Neural cell (in vitro differentiated cells): ENCODE results near the gene CPT1A. TPM values are rescaled to one million over a fixed set of nuclear protein-coding genes. Genes with fewer than 3 reads are reported as not detected.
"Not testable (repeated sequence)": the region's sequence is repeated elsewhere in the genome, so short reads cannot be mapped to it uniquely, and the experiment has no call there.

Source experiments
- H2AFZ ChIP-seq: fragments of 200-600, 300-800 bp; sonication (generic), shearing (Covaris generic); 2 replicates; pipeline ENCODE4 v1.6.0; 2014; ENCODE audit warnings: low read depth, mild to moderate bottlenecking, antibody characterized with exemption, low read length, moderate library complexity
- H3F3A ChIP-seq: fragments of 200-600 bp; shearing (Covaris generic); 2 replicates; pipeline ENCODE4 v1.6.1; 2016; ENCODE audit warnings: mild to moderate bottlenecking, moderate library complexity, mixed read lengths, antibody characterized with exemption, low read length; ENCODE audit not compliant: insufficient read depth, poor library complexity, severe bottlenecking
- H3K27ac ChIP-seq: fragments of 200-600, 300-800 bp; sonication (generic), shearing (Covaris generic); 2 replicates; pipeline ENCODE4 v1.5.1; 2014; ENCODE audit warnings: mild to moderate bottlenecking, low read length, moderate library complexity
- H3K27me3 ChIP-seq: fragments of 300-800, 200-600 bp; sonication (generic), shearing (Covaris generic); 2 replicates; pipeline ENCODE4 v1.6.0; 2014; ENCODE audit warnings: mild to moderate bottlenecking, low read depth, low read length, moderate library complexity; ENCODE audit not compliant: insufficient read depth
- H3K36me3 ChIP-seq: fragments of 300-800, 200-600 bp; sonication (generic), shearing (Covaris generic); 2 replicates; pipeline ENCODE4 v1.5.1; 2014; ENCODE audit warnings: mild to moderate bottlenecking, antibody characterized with exemption, low read length, moderate library complexity; ENCODE audit not compliant: insufficient read depth
- H3K4me2 ChIP-seq: fragments of 300-800, 200-600 bp; sonication (generic), shearing (Covaris generic); 2 replicates; pipeline ENCODE4 v1.6.0; 2014; ENCODE audit warnings: mild to moderate bottlenecking, low read length
- H3K4me3 ChIP-seq: fragments of 300-800, 200-600 bp; sonication (generic), shearing (Covaris generic); 2 replicates; pipeline ENCODE4 v1.5.1; 2014; ENCODE audit warnings: mild to moderate bottlenecking, low read length, moderate library complexity
- H3K79me2 ChIP-seq: fragments of 200-600 bp; shearing (Covaris generic); replicated peaks from 2 replicates; pipeline ENCODE4 v1.6.0; 2014; ENCODE audit warnings: mild to moderate bottlenecking, low read length, moderate library complexity; ENCODE audit not compliant: insufficient read depth
- H3K9ac ChIP-seq: fragments of 300-800, 200-600 bp; sonication (generic), shearing (Covaris generic); 2 replicates; pipeline ENCODE4 v1.6.1; 2016; ENCODE audit warnings: mild to moderate bottlenecking, low read length, mixed read lengths
- H3K9me2 ChIP-seq: fragments of 200-600 bp; shearing (Covaris generic); 2 replicates; pipeline ENCODE4 v1.6.1; 2016; ENCODE audit warnings: mild to moderate bottlenecking, low read length, mixed read lengths; ENCODE audit not compliant: insufficient read depth
- H3K9me3 ChIP-seq: fragments of 200-600, 300-800 bp; sonication (generic), shearing (Covaris generic); 2 replicates; pipeline ENCODE4 v1.6.1; 2016; ENCODE audit warnings: mild to moderate bottlenecking, mixed run types, low read length, moderate library complexity, mixed read lengths
- H4K20me1 ChIP-seq: fragments of 200-600 bp; shearing (Covaris generic); 2 replicates; pipeline ENCODE4 v1.6.1; 2016; ENCODE audit warnings: mild to moderate bottlenecking, mixed run types; ENCODE audit not compliant: insufficient read depth
- CTCF ChIP-seq: fragments of 450-650 bp; IDR thresholded peaks from 2 replicates; pipeline ENCODE4 v1.5.1; 2014; ENCODE audit warnings: antibody characterized with exemption, mild to moderate bottlenecking, moderate library complexity; ENCODE audit not compliant: poor library complexity, severe bottlenecking
- EZH2 ChIP-seq: fragments of 200-600, 300-800 bp; shearing (Covaris generic), sonication (generic); IDR thresholded peaks from 2 replicates; pipeline ENCODE4 v1.6.1; 2014; ENCODE audit warnings: antibody characterized with exemption, low read length, borderline replicate concordance, mild to moderate bottlenecking; ENCODE audit not compliant: insufficient read depth, poor library complexity, severe bottlenecking
- POLR2AphosphoS5 ChIP-seq: IDR thresholded peaks from 2 replicates; pipeline ENCODE4 v1.6.1; 2012
- RAD21 ChIP-seq: fragments of 450-650 bp; conservative IDR thresholded peaks from 2 replicates; pipeline ENCODE4 v1.6.1; 2014; ENCODE audit warnings: antibody characterized with exemption, mild to moderate bottlenecking, moderate library complexity
- REST ChIP-seq: IDR thresholded peaks from 2 replicates; pipeline ENCODE4 v1.6.1; 2012; ENCODE audit warnings: borderline replicate concordance
- SMC3 ChIP-seq: fragments of 450-650 bp; conservative IDR thresholded peaks from 2 replicates; pipeline ENCODE4 v1.6.1; 2014; ENCODE audit warnings: antibody characterized with exemption, mild to moderate bottlenecking, moderate library complexity; ENCODE audit not compliant: poor library complexity
- TAF1 ChIP-seq: IDR thresholded peaks from 2 replicates; pipeline ENCODE4 v1.6.1; 2012; ENCODE audit warnings: low read depth
- polyA plus RNA-seq: library from polyadenylated mRNA; depleted of rRNA; stranded (reverse); fragments of >200 nt; gene quantifications from 2 replicates; pipeline ENCODE4 v1.2.3, GENCODE V29; 2014

CPT1A gene
- polyA plus RNA-seq, 1 donor from 2014 or later = 0.35 TPM

GRCh38 chr11:68889948-68890446, 48.3 kb upstream of the CPT1A start:
- Histone ChIP-seq H2AFZ (no peak overlapping the region), H3K4me3 (no peak overlapping the region), H3K79me2 (no peaks in the 10 kb centered on the region), H3K27me3 (no peaks in the 10 kb centered on the region), H3K27ac (no peak overlapping the region), H3K36me3 (no peaks in the 10 kb centered on the region), H3K9me2 (no peaks in the 10 kb centered on the region), H3K4me2 (no peak overlapping the region), H3K9me3 (no peaks in the 10 kb centered on the region), H3F3A (no peaks in the 10 kb centered on the region), H3K9ac (no peak overlapping the region), H4K20me1 (no peaks in the 10 kb centered on the region)
- TF ChIP-seq REST (no peak), CTCF (peak; percentile 24), EZH2 (no peak), SMC3 (peak; percentile 31), TAF1 (no peak), RAD21 (peak; percentile 14), POLR2AphosphoS5 (no peak)

GRCh38 chr11:68884827-68885226, 43.1 kb upstream of the CPT1A start:
- H2AFZ ChIP-seq, H3F3A ChIP-seq, H3K27me3 ChIP-seq, H3K79me2 ChIP-seq, H3K9ac ChIP-seq, H3K9me3 ChIP-seq, H3K36me3 ChIP-seq, H3K4me2 ChIP-seq, H3K9me2 ChIP-seq, H4K20me1 ChIP-seq, H3K27ac ChIP-seq, H3K4me3 ChIP-seq: not testable (repeated sequence)

- Histone ChIP-seq H3K79me2 (no peaks in the 10 kb centered on the region), H3K27me3 (no peaks in the 10 kb centered on the region), H3F3A (no peaks in the 10 kb centered on the region), H3K27ac (no peak overlapping the region), H3K4me2 (no peak overlapping the region), H3K9me3 (no peaks in the 10 kb centered on the region), H3K36me3 (no peaks in the 10 kb centered on the region), H4K20me1 (no peaks in the 10 kb centered on the region), H3K9me2 (no peaks in the 10 kb centered on the region), H2AFZ (no peak overlapping the region), H3K9ac (no peak overlapping the region), H3K4me3 (no peak overlapping the region)
- TF ChIP-seq EZH2 (no peak), REST (no peak)
These were observed 40.7 kb upstream of the CPT1A start for GRCh38 chr11:68882391-68882790.
